Inflammatory macrophage (primary cell): ENCODE results near the gene SLC27A2.

Experiments used
- DNase-seq, 2 donors: peaks; one replicate each; pipeline ENCODE4 v3.0.0-alpha.2; 2020 to 2022

Gene SLC27A2

DNA sequence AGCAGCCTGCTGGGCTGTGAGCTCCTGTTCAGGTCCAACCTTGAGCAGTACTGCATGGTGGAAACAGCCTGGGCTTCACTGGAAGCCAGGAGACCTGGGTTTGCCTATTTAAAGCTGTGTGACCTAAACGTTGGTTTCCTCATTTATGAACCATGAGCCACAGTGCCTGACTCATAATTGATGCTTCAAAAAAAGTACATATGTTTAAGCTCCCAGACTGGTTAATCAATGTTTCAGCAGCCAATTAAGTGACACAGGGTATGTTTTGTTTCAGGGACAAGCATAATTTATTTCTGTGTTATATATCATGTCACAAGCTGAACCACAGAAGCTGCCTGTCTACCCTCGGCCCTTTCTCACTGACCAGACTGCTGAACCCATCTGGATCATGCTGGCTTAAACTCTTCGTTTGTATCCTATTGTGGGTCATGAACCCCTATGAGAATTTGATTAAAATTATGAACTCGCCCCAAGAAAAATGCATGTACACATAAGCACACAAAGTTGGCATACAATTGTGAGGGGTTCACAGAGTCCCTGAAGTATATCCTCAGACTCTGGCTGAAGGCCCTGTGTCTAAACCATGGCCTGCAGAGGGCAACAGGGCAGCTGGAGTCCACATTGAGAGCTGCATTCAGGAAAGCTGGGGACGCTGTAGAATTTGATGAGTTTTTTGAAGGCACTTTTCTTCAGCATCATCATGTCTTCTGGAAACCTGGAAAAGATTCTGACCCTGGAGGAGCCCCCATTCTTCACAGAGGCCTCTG, 59.9 kb downstream of the SLC27A2 start:
- DNase-seq: no peak

DNA sequence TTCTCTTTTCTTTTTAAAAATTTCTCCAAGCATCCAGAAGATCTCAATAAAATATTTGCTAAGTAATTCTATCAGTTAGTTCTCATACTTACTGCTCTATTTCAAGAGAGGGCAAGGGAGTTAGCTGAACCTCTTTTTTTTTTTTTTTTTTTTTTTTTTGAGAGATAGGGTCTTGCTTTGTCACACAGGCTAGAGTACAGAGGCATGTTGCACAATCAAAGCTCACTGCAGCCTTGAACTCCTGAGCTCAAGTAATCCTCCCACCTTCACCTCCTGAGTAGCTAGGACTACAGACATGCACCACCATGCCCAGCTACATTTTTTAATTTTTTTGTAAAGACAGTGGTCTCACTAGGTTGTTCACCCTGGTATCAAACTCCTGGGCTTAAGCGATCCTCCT, 62.2 kb downstream of the SLC27A2 start:
- DNase-seq: no peak

DNA sequence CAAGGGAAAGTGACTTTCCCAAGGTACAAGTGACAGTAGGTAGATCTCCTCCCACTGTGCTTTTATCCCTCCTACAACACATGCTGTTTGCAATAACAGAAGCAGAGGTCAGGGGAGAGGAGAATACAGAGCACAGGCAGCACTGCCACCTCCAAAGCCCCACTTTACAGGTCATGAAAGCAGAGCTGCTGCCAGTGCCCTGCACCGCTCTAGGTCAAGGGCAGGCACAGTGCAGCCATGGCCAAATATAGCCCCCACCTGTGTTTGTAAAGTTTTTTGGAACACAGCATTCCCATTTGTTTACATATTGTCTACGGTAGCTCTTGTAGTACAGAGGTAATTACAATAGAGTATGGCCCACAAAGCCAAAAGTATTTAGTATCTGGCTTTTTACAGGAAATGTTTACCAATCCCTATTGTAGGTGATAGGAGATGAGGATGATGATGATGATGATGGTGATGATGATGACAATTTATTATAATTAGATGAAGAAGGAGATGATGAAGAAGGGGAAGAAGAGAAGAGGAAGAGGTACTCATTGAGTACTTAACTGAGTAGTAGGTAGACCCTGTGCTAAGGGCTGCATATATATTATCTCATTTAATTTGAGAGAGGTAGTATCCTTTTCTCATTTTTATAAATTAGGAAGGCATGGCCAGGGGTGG, 63.1 kb downstream of the SLC27A2 start:
- DNase-seq: no peak

DNA sequence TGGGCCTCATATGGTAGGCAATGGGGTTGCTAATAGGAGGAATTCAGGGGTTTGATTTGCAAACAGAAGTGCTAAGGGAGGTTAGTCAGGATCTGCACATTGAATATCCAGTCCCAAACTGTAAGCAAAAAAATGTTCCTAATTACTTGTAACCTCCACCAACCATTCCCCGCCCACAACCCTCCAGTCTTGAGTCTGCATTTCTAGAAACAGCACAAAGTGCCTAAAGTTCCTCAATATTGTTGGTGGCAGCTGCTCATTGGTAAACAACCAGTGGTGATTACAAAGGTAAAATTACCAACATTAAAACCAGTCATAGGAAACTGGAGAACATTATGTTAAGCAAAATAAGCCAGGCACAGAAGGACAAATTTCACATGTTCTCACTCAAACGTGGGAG, 64.6 kb downstream of the SLC27A2 start:
- peak; percentile 64 to 78 for DNase-seq

DNA sequence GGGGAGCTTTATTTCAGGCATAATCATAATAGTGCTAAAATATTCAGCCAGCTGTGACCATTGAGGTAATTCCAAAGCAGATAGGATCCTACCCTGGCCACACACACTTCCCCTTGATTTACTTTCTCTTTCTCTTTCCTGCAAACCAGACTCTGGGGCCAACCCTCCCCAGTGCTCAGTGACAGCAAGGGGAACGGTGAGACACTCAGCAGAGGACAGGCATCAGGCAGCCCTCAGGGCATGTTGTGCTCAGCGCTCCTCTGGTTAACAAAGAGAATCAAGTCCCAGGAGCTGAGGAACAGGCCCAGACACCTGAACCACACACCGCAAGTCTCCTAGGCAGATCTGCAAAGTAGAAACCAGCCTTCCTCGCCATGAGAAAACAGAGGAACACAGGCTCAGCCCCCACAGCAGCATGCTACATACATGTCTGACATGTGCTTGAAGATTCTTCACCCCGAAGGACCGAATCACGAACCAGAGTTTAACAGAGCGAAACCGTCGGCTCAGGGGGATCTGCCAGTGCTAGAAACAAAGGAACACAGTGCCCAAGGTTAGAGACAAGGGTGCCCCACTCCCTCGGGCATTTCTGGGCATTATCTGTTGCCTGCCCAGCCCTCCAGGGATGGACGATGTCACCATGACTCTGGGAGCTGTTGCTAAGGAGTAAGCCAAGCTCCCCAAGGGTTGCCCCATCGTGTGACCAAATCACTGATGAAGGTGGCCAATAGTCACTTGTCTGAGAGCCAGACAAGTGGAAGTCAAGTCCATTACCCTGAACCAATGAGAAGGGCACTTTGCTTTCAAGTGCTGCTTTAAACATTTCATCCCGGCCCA, 66.0 kb downstream of the SLC27A2 start:
- peak; percentile 49 for DNase-seq

DNA sequence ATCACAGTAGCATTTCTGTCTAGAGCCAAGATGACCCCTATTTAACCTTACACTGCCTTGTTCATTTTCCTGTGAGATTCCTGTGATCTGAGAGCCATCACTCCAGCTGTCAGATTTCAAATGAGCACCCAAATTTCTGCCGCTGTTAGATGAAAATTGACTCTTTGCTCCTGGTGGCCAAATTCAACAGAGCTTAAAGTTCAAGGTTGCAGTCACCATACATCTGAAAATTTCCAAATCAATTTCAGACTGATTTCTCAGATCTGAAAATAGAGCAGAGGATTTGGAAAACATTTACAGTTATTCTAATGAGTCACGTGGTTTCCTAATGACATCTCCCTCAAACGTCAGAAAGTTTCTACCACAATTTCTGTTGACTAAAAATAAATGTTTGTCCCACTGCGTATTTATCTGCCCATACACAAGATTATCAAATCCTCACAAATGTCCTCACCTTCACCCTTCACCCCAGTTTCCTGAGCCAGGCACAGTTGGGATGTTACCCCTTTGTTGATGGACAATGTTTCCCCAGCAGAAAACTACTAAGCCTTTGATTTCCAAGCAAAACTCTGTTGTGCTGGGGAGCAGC, 67.1 kb downstream of the SLC27A2 start:
- no peak for DNase-seq

DNA sequence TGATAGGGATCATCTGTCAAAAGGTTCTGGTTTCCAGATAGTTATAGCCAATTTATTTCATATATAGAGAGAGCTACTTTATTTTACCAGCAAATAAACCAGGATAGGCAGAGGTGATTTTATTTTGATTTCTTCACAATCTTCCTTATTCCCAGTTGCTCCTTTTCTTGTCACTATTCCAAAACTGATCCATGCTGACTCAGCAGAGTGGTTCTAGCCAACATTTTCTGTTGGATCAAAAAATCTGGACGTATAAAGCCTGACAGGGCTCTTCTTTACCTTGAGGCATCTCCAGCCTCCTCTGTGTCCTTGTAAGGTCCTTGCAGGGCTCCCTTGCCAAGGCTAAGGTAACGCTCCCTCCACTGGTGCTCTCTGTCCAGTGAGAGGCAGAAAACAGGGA, 67.7 kb downstream of the SLC27A2 start:
- no peak for DNase-seq

DNA sequence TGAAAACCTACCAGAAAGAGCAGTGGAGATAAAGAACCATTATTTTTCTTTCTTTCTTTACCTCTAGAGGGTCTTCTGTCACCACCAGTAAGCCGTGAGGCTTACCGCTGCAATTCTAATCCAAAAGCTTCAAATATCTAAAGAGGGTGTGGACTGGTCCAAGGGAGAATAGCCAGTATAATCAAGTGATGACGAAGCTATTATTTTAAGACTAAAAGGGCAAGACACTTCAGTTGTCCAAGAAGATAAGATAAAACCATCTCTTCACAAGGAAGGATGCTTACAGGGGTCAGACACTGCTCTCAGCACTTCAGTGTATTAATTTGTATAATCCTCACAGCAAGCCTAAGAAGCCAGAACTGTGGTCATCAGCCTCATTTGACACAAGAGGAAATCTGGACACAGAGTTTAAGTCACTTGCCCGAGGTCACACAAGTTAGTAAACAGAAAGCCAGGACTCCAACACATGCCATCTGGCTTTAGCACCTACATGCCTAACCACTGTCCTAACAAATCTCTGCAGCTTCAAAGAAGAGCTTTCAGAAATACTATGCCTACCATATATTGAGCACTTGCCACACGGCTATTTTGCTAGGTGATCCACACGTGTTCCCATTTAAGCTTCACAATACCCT, 68.9 kb downstream of the SLC27A2 start:
- DNase-seq: no peak

DNA sequence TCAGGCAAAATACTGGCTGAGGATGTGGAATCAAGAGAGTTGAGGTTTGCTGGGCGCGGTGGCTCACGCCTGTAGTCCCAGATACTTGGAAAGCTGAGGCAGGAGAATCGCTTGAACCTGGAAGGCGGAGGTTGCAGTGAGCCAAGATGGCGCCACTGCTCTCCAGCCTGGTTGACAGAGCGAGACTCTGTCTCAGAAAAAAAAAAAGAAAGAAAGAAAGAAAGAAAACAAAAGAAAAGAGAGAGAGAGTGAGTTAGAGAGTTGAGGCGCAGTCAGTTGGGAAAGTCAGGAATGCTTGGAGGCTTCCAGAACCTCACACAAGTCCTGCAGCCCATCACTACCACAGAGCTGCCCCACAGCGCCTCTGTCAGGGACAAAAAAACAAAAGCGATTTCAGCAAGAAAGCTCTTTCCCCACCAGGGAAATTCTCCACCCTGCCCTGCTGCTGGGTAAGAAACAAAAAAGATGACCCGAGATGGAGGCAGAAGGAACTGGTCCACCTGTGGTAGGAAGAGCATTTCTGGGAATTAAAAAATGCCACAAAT, 69.7 kb downstream of the SLC27A2 start:
- DNase-seq: no peak

DNA sequence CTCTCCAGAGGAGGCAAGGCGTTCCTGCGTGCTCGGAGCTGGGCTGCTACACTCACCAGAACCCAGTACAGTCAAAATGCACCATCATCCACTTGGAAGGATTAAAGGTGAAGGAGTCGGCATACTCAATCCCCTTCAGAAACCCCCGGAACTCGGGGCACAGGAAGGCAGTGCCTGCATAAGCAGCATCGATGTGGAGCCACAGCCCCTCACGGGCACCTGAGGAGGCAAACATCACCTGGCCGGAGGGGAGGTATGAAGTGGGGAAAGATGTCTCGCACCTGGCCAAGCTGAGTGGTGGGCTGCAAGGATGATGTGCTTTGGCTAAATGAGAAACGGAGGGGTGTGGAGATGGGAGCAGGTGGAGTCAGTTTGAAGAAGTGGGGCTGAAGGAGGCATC, 70.6 kb downstream of the SLC27A2 start:
- no peak for DNase-seq

DNA sequence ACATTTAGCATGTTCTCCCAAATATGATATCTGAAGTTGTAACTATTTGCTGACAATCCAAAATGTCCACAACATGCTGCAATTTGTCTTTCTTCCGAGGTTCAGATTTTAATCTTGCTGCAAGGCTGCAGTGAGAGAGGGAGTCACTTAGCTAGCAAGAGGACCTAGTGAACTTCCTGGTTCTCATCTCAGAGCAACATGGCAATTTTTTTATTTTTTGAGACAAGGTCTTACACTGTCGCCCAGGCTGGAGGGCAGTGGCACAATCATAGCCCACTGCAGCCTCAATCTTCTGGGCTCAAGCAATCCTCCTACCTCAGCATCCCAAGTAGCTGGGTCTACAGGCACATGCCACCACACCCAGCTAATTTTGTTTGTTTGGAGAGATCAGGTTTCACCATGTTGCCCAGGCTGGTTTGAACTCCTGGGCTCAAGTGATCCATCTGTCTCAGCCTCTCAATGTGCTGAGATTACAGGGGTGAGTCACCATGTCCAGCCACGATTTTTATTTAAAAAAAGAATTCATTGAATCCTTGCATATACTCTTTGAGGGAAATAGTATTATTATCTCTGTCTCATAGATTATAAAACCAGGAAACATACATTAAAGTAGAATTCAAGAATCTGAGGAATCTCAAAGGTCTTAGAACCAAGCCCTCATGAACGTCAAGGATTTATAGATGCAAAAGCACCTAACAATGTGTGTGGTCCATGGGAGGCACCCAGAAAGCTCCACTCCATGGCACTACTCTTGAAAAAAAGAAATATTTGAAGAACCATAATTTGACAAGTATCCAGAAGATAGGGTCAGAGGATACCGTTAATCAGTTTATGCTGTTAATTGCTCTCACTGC, 74.4 kb downstream of the SLC27A2 start:
- DNase-seq: no peak

DNA sequence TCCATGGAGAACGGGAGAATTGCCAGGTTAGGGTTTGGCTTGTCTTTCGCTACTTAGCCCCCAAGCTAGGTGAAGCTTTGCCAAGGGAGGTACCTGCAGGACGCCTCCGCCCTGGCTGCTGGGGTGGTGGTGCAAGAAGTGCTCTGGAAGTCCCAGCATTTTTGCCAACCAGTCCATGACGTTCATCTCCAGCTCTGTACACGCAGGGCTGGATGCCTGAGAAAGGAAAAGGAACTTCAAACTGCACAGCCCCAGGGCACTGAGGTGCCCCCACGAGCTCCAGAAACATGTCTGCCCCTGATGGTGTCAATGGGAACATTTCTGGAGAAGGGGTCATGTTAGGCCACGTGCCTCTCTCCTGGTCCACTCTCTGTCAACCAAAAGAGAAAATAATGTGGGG, 75.3 kb downstream of the SLC27A2 start:
- DNase-seq: no peak

DNA sequence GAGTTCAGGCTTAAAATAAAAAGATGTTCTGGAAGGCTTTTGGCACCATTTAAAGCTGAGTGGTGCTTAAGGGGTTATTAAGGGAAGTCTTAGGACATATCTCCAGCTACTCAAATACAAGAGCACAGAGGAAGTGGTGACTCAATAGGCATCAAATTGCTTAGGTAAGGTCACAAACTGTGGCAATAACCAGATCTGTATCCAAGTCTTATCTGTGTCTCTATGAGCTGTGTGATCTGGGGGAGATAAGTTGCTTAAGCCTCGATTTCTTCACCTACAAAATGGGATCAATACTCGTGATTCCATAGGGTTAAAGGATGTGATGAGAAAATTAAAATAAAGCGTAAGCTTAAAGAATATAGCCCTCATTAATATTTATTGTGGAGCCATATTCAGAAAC, 75.9 kb downstream of the SLC27A2 start:
- DNase-seq: peak; percentile 70 to 83

DNA sequence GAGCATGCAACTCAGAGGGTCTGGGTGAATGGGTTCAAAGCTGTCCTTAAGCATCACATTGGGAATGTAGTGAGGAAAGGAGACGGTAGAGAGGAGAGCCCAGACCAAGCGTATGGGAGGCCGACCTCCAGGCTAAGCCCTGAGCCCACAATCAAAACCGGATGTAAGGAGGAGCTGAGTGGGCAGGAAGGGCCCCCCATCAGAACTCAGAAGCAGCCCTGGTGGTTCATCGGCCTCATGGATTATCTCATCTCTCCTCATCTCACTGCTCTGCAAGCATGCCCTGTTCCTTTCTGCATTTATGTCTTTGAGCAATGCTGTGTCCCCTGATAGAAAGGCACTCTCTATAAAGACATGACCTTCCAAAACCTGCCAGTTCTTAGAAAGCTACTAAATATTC, 77.3 kb downstream of the SLC27A2 start:
- no peak for DNase-seq

DNA sequence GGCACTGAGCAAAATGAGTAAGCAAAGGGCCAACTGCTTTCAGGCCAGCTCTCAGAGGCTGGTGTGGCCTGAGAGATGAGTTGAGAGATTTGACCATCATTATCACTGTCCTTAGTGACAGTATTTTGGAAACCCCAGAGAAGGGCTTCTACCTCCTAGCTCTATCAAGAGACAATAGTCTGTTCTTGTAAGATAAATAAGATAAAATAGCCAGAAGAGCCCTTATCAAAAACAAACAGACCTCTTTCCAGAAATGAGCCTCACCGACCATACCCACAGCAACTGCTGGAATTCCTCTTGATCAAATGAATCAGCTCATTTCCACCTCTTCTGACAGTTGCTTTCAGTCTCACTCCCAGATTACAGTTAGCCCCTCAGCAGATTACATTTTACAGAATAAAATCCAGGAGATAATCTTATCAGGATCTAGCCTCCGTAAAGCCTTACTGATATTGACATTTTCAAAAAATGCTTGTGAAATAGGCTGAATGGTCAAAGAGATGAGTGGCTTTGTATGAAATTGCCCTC, 79.0 kb downstream of the SLC27A2 start:
- no peak for DNase-seq

DNA sequence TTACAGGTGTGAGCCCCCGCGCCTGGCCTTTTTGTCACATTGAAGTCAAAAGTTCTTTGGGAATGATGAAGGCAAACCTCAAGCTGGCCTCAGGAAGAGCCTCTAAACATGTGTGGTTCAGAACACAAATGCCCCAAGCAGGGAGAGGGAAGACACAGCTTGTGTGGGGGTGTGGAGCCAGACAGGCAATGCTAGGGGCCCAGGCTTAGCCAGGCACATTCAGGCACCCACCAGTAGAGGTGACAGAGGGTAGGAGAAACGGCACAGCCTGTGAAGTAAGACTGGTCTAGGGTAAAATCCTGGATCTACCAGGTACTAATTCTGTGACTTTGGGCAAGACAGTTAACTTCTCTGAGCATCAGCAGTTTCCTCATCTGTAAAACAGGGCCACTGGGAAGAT, 80.0 kb downstream of the SLC27A2 start:
- no peak for DNase-seq

DNA sequence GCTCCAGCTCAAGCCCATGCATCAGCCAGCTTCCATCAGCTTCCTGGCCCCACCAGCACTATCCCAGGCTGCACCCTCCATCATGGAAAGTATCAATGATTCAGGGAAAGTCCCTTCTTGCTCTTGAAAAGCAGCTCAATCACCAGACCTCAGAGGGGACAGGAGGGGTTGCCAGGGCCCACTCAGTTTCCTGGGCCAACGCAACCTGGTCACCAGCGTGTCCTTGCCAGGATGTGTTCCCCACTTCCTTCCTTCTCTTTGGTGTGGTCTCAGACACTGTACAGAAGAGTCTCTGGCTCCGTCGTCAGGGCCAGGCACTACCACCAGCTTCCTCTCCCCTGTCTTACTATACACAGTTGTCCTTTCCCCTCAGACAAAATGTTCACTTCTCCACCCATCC, 80.5 kb downstream of the SLC27A2 start:
- DNase-seq: no peak

DNA sequence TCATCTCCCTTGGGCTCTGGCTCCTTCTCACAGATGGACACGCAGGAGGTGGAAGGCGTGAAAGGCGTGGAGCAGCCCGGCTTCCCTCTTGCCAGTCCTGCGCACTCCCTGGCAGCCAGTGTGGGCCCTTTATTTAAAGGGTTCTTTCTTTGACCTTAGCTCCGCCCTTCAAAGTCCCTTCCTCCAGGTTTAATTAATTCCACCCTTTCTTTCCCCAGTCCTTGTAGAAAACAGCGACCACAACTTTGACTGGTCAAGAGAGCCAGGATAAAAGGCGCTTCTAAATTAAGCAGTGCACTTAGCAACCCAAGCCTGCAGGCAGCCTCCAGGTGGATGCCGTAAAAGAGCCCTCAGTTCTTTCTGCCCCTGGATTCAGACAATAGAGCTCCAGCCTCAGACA, 83.6 kb downstream of the SLC27A2 start, which contains the start of gene HDC:
HDC (minus strand) TSS at position 107 of the 400 bp plus-strand sequence; CDS start at position 4, 103 bp downstream.
- no peak for DNase-seq

DNA sequence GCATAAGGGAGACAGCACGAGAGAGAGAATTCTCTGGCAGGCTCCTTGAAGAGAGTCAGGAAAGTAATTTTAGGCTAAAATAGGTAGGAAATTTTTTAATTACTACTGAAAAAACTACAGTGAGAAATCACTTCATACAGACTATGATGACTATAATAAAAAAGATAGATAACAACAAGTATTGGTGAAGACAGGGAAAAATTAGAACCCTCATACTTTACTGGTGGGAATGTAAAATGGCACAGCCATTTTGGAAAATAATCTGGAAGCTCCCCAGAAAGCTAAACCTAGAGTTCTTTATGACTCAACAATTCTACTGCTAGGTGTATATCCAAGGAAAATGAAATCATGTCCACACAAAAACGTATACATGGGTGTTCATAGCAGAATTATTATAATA, 85.6 kb downstream of the SLC27A2 start:
- DNase-seq: no peak

DNA sequence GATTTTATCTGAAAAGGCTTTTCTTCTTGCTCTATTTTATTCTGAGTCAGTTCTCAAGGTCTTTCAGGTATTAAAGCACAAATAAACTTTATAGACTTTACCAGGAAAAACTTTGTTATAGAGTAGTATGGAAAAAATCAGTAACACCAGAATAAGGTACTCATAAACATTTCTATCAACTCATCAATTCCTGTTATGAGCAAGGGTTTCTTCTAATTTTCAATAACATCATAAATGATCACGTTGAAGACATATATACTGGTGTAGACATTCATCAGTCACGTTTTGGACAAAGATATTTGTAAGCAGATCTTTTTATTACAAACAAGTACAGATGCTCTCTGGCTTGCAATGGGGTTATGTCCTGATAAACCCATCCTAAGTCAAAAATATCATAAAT, 93.1 kb downstream of the SLC27A2 start:
- no peak for DNase-seq

DNA sequence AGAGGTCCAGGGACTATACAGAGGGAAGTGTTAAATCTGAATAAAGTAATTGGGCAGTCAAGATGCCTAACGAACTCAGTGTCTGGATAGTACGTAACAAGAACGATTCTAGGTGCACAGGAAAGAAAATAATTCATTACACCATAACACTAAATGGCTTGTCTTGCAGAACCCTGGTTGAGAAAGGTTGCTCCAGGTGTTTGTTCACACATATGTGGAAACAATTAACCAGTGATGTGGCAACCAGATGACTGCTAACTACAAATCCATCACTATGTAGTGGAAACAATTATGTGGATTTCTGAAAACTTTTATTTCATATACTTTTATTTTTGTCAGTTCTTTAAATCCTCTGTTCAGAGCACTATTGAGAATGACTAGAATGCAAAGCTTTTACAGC, 93.9 kb downstream of the SLC27A2 start:
- no peak for DNase-seq
